Measurements from ENCODE around the gene CHURC1.

DNA sequence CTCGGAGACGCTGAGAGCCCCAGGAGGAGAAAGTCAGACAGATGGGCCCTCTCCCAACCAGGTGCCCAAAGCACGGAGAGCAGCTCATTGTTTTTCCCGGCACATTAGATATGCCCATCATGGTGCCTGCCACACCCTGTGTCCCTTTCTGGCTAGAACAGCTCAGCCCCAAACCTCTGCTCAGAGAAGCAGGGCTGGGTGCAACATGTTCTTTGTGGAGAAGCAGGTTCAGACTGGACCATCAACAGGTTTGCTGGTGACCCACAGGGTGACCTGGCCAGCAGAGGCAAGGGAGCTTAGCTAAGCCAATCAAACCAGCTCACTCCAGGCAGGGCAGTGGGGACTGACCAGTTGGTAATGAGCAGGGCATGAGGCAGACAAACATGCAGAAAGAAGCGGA lies 44.5 kb downstream of the CHURC1 start:
- TF ChIP-seq POLR2A (IDR thresholded peaks at IDR 0.05; ENCODE audit: low read depth, low read length) (no peak), FOS (IDR thresholded peaks at IDR 0.05; ENCODE audit: low read depth, low read length) (no peak), MAZ (IDR thresholded peaks at IDR 0.05; ENCODE audit: borderline replicate concordance, low read depth, low read length) (no peak), RCOR1 (IDR thresholded peaks at IDR 0.05; ENCODE audit: insufficient replicate concordance, low read length) (no peak), RFX5 (IDR thresholded peaks at IDR 0.05; ENCODE audit: low read depth, low read length) (no peak), RAD21 (IDR thresholded peaks at IDR 0.05; ENCODE audit: low read length) (no peak)
- TF ChIP-seq, protein P1, sequence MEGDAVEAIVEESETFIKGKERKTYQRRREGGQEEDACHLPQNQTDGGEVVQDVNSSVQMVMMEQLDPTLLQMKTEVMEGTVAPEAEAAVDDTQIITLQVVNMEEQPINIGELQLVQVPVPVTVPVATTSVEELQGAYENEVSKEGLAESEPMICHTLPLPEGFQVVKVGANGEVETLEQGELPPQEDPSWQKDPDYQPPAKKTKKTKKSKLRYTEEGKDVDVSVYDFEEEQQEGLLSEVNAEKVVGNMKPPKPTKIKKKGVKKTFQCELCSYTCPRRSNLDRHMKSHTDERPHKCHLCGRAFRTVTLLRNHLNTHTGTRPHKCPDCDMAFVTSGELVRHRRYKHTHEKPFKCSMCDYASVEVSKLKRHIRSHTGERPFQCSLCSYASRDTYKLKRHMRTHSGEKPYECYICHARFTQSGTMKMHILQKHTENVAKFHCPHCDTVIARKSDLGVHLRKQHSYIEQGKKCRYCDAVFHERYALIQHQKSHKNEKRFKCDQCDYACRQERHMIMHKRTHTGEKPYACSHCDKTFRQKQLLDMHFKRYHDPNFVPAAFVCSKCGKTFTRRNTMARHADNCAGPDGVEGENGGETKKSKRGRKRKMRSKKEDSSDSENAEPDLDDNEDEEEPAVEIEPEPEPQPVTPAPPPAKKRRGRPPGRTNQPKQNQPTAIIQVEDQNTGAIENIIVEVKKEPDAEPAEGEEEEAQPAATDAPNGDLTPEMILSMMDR (conservative IDR thresholded peaks at IDR 0.05; ENCODE audit: low read depth, low read length) = no peak
